Activated T-cell treated with anti-CD3 and anti-CD28 coated beads, Interleukin-2, amount 50 U/mL, for 1 hour (primary cell): ENCODE data around the gene HNRNPA2B1.
"Not testable (repeated sequence)": the region's sequence is repeated elsewhere in the genome, so short reads cannot be mapped to it uniquely, and the experiment has no call there.

Experiments
- DNase-seq: peaks from one replicate; pipeline ENCODE4 v3.0.0-alpha.2; 2020

Gene HNRNPA2B1

DNA sequence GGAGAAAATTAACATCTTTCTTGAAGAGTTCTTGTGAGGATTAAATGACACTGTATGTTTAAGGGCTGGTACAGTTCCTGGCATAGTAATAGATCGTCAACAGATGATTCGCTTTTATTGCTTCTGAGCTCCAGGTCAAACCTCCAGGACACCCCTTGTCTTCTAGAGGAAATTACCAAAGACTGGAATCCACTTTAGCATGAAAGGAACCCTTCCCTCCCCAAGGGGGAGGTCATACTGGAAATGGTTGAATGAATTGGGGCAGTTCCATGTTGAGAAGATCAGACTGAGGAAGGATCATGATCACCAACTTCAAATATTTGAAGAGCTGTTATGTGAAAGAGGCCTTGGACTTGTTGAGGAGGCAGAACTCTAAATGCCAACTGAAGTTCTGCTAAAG lies 39.6 kb downstream of the HNRNPA2B1 start:
- DNase-seq, result no peak

DNA sequence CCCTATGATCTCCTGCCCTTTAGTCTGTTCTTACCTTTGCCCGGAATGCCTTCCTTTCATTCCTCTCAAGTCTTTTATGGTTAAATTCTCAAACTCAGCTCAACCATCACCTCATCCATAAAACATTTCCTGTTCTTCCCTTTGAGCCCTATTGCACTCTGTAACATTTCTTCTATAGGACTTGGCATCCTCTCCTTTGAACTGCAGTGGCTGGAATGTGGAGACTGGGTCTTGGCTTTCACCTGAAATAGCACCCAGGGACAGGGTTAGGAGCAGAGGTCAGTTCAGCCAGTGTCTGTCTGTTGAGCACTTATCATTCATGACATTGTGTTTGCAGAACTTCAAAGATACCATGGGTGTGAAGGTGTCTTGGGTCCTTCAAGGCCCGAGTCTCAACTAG lies 41.3 kb downstream of the HNRNPA2B1 start:
- DNase-seq, result no peak

DNA sequence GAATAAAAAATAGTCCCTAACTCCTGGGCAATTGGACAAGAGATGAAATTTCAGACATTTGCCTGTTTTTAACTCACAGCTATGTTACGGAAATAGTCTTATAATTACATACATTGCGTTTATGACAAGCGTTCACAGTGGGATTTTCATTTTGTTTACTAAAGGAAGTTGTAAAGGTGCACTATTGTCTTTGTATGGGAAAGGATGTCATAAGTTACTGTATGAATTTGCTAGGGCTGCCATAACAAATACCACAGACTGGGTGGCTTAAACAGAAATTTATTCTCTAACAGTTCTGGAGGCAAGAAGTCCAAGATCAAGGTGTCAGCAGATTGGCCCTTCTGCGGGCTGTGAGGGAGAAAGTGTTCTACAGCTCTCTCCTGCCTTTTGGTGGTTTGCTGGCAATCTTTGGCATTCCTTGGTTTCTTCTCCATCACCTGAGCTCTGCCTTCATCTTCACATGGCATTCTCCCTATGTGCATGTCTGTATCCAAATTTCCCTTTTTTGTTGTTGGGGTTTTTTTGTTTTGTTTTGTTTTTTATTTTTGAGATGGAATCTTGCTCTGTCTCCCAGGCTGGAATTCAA lies 42.9 kb downstream of the HNRNPA2B1 start:
- no peak for DNase-seq

DNA sequence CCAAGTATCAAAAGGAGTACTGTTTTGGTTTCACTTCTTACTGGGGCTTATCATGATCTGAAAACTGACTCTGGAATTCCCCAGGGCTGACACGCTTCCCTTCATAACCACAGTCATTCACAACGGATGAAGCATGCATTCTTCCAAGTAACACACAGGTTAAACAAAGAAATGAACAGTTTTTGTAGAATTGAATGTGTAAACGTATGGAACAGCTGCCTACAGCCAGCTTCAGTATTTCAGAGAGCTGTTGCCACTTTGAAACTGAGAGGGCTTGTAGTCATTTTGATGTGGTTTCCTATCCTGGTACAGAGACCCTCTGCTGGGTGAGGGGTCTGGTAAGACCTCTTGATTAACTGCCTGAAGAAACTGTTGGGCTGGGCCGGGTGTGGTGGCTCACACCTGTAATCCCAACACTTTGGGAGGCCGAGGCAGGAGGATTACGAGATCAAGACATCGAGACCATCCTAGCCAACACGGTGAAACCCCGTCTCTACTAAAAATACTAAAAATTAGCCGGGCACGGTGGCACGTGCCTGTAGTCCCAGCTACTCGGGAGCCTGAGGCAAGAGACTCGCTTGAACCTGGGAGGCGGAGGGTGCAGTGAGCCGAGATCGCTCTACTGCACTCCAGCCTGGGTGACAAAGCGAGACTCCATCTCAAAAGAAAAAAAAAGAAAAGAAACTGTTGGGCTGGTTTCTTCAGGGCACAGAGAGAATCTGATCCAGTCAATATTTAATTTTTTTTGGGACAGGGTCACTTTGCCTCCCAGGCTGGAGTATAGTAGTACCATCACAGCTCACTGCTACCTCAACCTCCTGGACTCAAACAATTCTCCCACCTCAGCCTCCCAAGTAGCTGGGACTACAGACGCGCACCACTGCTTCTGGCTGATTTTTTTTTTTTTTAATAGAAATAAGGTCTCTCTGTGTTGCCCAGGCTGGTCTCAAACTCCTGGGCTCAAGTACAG lies 43.8 kb downstream of the HNRNPA2B1 start:
- no peak for DNase-seq

DNA sequence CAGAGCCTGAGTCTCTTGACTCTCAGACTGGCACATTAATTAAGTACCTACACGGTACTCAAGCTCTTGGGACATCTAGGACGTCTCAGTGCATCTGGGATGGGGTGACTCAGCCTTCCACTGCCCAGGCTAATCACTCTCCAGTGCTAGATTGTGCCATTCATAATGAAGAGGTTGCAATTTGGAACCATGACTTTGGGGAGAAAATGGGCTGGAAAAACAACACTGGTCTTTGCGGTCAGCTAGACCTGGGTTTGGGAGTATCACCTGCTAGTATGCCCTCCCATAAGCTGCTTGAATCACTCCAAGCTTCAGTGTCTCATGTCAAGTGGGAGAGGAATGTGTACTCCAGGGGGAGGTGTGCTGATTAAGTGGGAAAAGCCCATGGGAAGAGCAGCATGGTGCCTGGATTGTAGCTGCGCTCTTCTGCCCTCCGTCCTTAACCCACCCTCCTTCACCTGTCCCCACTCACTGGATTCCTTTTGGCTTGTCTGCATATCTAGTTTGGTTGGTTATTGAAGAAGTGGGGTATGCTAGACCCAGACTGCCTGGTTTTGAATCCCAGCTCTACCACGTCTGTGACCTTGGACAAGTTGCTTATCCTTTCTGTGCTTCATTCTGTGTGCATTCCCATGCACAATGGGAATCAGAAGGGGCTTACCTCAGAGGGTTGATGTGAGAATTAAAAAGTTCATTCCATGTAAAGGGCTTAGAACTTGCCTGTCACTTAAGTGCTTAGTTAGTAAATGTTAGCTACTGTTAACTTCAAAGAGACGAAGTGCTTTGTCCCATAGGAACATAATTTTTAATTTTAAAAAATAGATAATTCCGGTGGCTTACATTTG lies 44.8 kb downstream of the HNRNPA2B1 start:
- DNase-seq, result no peak

DNA sequence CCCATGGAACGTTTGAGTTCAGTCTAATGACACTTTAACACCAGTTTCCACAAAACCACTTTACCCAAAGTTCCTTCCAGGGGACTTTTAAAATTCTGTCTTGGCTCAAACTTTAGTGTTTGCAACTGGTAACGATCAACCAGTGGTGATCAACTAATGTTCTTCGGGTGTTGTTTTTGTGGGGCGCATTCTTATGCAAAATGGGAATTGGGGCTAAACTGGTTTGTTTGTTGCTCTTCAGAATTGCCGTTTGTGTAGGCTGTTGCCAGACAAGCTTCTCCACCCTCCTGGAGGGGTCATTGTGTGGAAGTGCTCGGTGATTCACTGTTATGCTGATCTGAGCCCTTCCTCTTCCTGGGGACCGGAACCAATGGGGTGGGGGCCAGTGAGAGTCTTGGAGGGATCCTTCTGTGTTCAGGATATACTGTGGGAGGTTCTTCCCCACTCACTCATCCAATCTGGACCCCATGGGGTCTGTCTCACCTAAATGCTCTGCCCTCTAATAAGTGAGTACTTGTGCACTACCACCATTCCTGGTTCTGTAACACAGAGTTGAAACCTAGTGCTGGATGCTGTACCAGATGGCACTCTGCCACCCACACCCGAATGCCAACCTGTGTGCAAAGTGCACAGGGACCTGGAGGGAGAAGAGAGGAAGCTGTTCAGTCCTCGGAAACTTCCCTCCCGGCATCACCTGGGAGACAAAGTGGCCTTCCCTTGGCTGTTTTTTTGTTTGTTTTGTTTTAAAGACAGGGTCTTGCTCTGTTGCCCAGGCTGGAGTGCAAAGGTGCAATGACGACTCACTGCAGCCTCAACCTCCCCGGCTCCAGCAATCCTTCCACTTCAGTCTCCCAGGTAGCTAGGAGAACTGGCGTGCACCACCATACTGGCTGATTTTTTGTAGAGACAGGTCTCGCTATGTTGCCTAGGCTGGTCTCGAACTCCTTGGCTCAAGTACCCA lies 46.4 kb downstream of the HNRNPA2B1 start:
- no peak for DNase-seq

DNA sequence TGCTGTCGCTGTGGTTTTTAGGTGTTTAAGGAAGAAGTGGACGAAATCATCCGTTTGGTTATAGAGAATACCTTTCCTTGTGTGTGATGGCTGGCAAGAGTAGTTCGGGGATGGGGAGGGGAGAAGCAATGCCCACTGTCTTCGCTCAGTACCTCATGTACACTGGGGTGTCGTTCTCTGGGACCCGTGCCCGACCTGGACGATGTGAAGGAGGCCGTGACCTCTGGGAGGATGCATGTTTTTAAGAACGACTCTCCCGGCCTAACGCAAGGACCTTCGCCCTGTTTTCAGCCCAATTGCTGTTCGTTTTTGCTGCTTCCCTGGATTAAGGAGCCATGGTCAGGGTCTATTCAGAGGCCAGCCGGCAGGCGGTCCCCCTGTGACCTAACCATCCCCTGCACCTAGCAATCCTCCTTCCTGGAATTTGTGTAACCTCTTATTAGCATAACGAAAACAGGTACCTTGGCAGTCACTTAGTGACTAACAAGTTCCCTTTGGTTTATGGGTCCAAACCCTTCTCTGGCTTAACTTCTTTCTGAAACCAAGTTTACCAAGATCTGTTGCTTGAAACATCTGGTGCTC lies 47.2 kb downstream of the HNRNPA2B1 start:
- DNase-seq, result peak; percentile 37

DNA sequence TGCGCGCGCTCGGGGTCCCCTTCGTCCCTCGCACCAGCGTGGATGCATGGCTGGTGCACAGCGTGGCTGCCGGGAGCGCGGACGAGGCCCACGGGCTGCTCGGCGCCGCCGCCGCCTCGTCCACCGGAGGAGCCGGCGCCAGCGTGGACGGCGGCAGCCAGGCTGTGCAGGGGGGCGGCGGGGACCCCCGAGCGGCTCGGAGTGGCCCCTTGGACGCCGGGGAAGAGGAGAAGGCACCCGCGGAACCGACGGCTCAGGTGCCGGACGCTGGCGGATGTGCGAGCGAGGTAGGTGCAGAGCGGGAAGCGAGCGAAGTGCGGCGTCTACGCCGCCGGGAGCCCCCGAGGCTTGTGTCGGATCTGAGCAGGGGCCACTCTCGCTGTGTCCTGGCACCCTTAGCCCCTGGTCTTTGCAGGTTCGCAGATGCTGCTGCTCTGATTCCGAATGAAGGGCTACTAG lies 47.7 kb downstream of the HNRNPA2B1 start:
- peak; percentile 55 for DNase-seq

DNA sequence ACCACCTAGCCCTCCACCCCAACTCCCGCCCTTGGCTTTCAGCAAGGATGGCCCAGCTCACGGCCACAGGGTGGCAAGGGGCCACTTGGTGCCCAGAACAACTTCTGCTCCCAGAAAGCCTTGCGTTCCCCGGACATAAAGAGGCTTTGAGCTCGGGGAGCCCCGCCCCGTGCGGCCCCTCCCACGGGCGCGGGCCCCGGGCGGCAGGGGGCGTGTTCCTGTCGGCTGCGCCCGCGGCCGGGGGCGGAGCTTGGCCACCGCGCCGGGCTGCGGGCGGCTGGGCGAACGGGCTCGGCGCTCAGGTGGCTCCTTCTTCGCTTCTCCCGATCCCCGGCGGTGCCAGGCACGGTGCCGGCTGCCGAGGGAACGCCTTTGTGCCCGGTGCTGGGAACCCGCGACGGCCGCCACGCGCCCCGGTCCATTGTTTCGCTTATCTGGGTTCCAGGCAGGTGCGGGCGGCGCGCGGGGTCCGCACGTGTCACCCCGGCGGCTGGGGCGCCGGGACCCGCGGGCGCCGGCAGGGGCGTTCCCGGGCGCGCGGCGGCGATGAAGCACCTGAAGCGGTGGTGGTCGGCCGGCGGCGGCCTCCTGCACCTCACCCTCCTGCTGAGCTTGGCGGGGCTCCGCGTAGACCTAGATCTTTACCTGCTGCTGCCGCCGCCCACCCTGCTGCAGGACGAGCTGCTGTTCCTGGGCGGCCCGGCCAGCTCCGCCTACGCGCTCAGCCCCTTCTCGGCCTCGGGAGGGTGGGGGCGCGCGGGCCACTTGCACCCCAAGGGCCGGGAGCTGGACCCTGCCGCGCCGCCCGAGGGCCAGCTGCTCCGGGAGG lies 48.4 kb downstream of the HNRNPA2B1 start, which contains the start of gene NFE2L3:
NFE2L3 (plus strand) TSS at position 246 of the 829 bp plus-strand sequence; CDS start at position 547, 301 bp downstream.
- DNase-seq, result peak; percentile 85

DNA sequence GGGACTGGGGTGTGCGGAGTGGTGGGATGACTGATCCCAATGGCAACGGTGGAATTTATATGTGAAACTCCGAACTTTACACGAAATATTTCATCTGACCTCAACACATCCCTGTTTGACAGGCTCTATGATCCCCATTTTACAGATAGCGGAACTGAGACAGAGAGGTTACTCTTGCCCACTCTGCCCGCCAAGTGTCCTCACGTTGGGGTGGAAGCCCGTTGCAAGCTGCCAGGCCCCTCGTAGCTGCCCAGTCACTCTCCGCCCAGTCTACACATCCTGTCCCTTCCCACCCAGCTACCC lies 48.9 kb downstream of the HNRNPA2B1 start:
- DNase-seq, result no peak

DNA sequence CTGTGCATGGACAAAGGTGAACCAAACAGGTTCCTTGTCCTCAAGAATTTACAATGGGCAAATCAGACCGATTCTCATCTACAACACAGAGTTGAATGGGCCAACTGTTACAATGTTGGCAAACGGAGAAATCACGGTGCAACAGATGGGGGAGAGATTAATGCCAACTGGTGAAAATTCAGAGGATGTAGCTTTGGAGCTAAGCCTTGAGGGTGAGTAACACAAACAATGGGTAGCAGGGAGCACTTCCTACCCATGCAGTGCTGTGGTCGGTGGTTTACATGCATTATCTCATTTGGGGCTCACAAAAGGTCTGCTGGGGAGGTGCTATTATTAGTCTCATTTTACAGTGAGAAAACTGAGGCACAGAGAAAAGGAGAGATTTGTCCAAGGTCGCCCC lies 49.5 kb downstream of the HNRNPA2B1 start:
- no peak for DNase-seq

DNA sequence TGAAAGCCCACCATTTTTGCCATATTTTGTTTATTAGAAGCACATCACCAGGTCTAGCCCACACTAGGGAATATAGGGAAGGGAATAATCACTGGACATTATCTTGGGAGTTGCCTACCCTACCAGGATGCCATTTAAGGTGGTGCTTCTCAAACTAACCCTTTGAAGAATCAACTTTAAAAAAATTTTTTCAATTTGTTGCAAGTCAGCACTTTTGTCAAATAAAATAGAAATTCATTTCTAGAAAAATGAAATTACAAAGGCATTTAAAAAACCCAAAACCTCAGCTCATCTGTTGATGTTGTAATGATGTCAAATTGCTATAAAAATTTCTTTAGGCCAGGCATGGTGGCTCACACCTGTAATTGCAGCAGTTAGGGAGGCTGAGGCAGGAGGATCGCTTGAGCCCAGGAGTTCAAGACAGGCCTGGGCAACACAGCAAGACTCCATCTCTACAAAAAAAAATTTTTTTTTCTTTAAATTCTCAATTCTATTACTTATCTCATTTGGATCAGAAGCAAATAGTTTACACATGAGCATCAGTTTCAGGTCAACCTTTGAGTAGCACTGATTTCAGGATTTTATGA lies 51.1 kb downstream of the HNRNPA2B1 start:
- no peak for DNase-seq

DNA sequence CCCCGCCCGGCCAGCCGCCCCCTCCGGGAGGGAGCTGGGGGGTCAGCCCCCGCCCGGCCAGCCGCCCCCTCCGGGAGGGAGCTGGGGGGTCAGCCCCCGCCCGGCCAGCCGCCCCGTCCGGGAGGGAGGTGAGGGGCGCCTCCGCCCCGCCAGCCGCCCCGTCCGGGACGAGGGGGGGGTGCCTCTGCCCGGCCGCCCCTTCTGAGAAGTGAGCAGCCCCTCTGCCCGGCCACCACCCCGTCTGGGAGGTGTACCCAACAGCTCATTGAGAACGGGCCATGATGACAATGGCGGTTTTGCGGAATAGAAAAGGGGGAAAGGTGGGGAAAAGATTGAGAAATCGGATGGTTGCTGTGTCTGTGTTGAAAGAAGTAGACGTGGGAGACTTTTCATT lies 52.2 kb downstream of the HNRNPA2B1 start:
- not testable (repeated sequence) for DNase-seq

DNA sequence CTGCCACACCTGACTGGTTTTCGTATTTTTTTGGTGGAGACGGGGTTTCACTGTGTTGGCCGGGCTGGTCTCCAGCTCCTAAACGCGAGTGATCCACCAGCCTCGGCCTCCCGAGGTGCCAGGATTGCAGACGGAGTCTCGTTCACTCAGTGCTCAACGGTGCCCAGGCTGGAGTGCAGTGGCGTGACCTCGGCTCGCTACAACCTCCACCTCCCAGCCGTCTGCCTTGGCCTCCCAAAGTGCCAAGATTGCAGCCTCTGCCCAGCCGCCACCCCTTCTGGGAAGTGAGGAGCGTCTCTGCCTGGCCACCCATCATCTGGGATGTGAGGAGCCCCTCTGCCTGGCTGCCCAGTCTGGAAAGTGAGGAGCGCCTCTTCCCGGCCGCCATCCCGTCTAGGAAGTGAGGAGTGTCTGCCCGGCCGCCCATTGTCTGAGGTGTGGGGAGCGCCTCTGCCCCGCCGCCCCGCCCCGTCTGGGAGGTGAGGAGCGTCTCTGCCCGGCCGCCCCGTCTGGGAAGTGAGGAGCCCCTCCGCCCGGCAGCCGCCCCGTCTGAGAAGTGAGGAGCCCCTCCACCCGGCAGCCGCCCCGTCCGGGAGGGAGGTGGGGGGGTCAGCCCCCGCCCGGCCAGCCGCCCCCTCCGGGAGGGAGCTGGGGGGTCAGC lies 52.8 kb downstream of the HNRNPA2B1 start:
- not testable (repeated sequence) for DNase-seq

DNA sequence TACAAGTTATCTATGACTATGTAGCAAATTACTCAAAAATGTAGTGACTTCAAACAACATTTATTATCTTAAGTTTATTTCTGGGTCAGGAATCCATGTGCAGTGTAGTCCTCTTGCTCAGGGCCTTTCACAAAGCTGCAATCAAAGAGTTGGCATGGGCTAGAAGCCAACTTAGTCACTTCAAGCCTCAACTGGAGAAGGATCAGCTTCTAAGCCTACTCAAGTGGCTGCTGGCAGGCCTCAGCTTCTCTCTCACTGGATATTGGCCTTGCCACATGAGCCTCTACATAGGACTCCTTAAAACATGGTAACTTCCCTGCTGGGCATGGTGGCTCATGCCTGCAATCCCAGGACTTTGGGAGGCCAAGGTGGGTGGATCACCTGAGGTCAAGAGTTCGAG lies 53.5 kb downstream of the HNRNPA2B1 start:
- DNase-seq, result no peak

DNA sequence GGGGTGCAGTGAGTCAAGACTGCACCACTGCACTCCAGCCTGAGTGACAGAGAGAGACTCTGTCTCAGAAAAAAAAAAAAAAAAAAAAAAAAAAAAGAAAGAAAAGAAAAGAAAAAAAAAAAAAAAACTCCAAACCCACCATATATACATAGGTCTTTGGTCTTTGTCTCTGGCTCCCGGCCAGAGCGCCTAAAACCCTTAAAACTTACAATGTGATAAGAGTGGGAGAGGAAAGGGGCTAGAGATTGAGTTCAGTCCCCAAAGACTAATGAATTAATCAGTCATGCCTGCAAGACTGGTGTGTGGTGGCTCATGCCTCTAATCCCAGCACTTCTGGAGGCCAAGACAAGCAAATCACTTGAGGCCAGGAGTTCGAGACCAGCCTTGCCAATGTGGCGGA lies 55.3 kb downstream of the HNRNPA2B1 start:
- DNase-seq, result no peak

DNA sequence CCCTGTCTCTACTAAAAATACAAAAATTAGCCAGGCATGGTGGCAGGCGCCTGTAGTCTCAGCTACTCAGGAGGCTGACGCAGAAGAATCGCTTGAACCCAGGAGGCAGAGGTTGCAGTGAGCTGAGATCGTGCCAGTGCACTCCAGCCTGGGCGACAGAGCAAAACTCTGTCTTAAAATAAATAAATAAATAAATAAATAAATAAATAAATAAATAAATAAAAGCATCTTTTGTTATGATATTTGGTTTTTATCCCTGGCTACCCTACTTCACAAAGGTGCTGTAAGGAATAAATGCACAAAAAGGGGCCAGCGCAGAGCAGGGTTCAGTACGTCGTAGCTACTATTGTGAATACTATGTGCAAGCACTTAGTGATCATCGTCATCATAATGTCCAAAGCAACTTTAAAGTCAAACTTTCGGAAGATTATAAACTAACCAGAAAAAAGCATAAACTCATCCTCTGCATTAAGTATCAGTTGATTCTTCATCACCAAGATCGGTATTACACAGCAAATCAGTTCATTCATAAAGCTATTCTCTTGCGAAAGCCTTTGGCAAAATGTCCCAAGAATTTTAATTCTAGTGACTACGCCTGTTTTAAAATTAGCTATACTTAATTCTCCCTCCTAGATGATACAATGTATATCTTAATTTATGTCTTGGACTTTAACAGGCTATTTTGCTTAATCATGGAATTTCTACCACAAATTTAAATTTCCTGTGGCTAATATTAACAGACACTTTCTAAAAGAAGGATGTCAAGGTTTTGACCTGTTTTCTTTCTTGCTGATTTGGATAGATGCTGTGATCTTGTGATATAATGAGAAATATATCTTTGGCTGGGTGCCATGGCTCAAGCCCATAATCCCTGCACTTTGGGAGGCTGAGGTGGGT lies 56.1 kb downstream of the HNRNPA2B1 start:
- DNase-seq, result no peak

DNA sequence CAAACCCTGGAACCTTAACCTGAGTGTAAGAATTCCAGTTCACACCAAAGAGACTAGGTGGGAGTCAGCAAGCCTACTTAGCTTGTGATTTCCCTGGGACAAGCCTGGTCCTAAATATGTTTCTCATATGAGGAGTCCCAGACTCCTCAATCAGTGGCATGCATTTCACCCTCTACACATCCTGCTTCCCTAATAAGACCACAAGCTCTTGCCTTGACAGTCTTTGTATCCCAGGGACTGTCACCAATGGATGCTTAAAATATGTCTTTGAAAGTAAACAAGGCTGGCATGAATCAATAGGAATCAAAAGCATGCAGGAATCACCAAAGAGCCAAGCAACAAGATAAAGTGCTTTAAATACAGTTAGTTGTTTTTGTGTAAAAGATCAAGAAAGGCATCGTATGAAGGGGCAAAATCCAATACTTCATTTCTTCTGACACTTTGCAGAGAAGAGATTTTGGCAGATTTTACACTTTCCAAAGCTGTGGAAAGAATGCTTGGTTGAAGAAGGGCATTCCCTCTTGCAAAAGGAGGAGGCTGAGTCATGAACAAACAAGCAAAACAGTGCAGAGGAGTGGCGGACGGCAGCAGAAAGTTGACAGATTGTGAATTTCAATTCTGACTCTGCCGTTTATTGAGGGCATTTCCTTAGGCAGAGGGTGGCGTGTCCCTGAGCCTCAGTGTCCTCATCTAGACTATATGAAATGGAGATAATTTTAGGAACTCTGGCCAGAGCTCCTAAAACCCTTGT lies 57.1 kb downstream of the HNRNPA2B1 start:
- no peak for DNase-seq
